ENCODE measurements around the gene TIMM22.

GRCh38 chr17:1041746-1042145, 44.8 kb downstream of the TIMM22 start:
- TF ChIP-seq ZNF274 (IDR thresholded peaks at IDR 0.05; ENCODE audit: low read depth, low read length) (no peak), SUZ12 (IDR thresholded peaks at IDR 0.05; ENCODE audit: extremely low read depth, insufficient read depth, insufficient read length) (no peak), YY1 (IDR thresholded peaks at IDR 0.05; ENCODE audit: insufficient read depth, insufficient read length) (no peak)

Measured in NT2/D1 (cell line).